ENCODE data around the gene RASSF10. TPM values are rescaled to one million over a fixed set of nuclear protein-coding genes. Genes with fewer than 3 reads are reported as not detected.

RASSF10 gene
- total and polyA plus RNA-seq, 9 donors: 0.20 to 1.6 (median 0.41) TPM

DNA sequence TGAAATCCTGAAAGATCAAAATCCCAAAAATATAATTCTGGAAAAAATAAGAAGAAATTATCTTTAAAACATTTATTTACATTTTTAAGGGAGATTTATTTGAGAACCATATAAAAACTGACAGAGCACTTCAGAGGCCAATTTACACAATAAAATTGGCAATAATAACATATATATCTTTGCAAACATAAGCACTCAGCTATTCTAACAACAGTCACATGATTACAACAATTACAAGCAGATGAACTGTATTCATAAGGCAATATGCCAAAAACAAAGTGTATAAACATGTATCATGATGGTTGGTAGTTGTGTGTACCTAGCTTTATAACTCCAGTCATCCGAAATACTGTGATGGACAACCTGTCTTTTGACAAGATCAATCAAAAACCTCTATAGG, 17.7 kb upstream of the RASSF10 start:
- DNase-seq: peak; percentile 11
- H3K27me3 ChIP-seq (ENCODE audit: control insufficient read depth, insufficient read depth, low read length): no peaks in the 10 kb centered on the region
- H3K27ac ChIP-seq (ENCODE audit: low read length): no peak overlapping the region
- H3K4me3 ChIP-seq (ENCODE audit: low read length): no peak overlapping the region
- no peaks in the 10 kb centered on the region for H3K36me3 ChIP-seq (ENCODE audit: control insufficient read depth, insufficient read depth, low read length)
- H3K4me1 ChIP-seq (ENCODE audit: control insufficient read depth, insufficient read depth, low read length): no peaks in the 10 kb centered on the region
- WGBS (ENCODE audit: insufficient coverage): no CpG with 5 or more reads among the region's 1 CpG
- H3K9me3 ChIP-seq (replicated peaks; ENCODE audit: control insufficient read depth, low read depth, low read length): no peaks in the 10 kb centered on the region

DNA sequence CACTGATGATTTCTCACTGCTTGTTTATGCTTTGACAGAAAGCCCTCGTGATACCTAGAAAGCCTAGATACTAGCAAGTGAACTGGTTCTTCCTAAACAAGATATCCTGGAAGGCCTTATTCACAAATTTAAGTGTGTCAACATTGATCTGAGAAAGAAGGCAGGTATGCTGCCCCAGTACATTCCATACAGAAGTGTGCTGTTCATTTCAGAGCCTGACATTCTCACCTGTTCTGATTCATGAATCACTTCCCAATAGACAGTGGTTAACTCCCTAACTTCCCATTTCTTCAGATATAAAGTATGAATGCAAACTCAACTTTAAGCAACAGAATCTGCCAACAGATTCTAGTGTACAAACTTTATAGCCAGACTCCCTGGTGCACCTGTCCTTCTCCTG, 15.5 kb upstream of the RASSF10 start:
- no CpG with 5 or more reads among the region's 1 CpG for WGBS (ENCODE audit: insufficient coverage)
- H3K27me3 ChIP-seq (ENCODE audit: control insufficient read depth, insufficient read depth, low read length): no peaks in the 10 kb centered on the region
- H3K4me3 ChIP-seq (ENCODE audit: low read length): no peak overlapping the region
- H3K36me3 ChIP-seq (ENCODE audit: control insufficient read depth, insufficient read depth, low read length): no peaks in the 10 kb centered on the region
- H3K27ac ChIP-seq (ENCODE audit: low read length): no peak overlapping the region
- DNase-seq: no peak
- no peaks in the 10 kb centered on the region for H3K4me1 ChIP-seq (ENCODE audit: control insufficient read depth, insufficient read depth, low read length)
- no peaks in the 10 kb centered on the region for H3K9me3 ChIP-seq (replicated peaks; ENCODE audit: control insufficient read depth, low read depth, low read length)

- no peak overlapping the region for H3K27ac ChIP-seq (ENCODE audit: low read length)
- no peaks in the 10 kb centered on the region for H3K36me3 ChIP-seq (ENCODE audit: control insufficient read depth, insufficient read depth, low read length)
- no peaks in the 10 kb centered on the region for H3K9me3 ChIP-seq (replicated peaks; ENCODE audit: control insufficient read depth, low read depth, low read length)
- no peak for DNase-seq
- no peak overlapping the region for H3K4me3 ChIP-seq (ENCODE audit: low read length)
- no CpG with 5 or more reads among the region's 2 CpGs for WGBS (ENCODE audit: insufficient coverage)
- no peaks in the 10 kb centered on the region for H3K27me3 ChIP-seq (ENCODE audit: control insufficient read depth, insufficient read depth, low read length)
- H3K4me1 ChIP-seq (ENCODE audit: control insufficient read depth, insufficient read depth, low read length): no peaks in the 10 kb centered on the region
These were observed 14.6 kb upstream of the RASSF10 start for GRCh38 chr11:12994476-12994875.

- no peaks in the 10 kb centered on the region for H3K27me3 ChIP-seq (ENCODE audit: control insufficient read depth, insufficient read depth, low read length)
These were observed 13.9 kb upstream of the RASSF10 start for GRCh38 chr11:12995188-12995587.

DNA sequence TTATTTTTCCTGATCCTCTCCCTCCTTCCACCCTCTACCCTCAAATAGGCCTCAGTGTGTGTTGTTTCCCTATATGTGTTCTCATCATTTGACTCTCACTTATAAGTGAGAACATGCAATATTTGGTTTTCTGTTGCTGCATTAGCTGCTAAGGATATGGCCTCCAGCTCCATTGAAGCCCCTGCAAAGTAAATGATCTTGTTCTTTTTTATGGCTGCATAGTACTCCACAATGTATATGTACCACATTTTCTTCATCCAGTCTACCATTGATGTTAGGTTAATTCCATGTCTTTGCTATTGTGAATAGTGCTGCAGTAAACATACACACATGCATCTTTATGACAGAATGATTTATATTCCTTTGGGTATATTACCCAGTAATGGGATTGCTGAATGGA, 13.3 kb upstream of the RASSF10 start:
- DNase-seq: no peak
- Histone ChIP-seq H3K4me1 (ENCODE audit: control insufficient read depth, insufficient read depth, low read length) (no peaks in the 10 kb centered on the region), H3K4me3 (ENCODE audit: low read length) (no peak overlapping the region)

More at GRCh38 chr11:12995188-12995587, 13.9 kb upstream of the RASSF10 start:
- Histone ChIP-seq H3K36me3 (ENCODE audit: control insufficient read depth, insufficient read depth, low read length) (no peaks in the 10 kb centered on the region), H3K4me1 (ENCODE audit: control insufficient read depth, insufficient read depth, low read length) (no peaks in the 10 kb centered on the region), H3K9me3 (replicated peaks; ENCODE audit: control insufficient read depth, low read depth, low read length) (no peaks in the 10 kb centered on the region), H3K4me3 (ENCODE audit: low read length) (no peak overlapping the region), H3K27ac (ENCODE audit: low read length) (no peak overlapping the region)
- peak; percentile 61 for DNase-seq

DNA sequence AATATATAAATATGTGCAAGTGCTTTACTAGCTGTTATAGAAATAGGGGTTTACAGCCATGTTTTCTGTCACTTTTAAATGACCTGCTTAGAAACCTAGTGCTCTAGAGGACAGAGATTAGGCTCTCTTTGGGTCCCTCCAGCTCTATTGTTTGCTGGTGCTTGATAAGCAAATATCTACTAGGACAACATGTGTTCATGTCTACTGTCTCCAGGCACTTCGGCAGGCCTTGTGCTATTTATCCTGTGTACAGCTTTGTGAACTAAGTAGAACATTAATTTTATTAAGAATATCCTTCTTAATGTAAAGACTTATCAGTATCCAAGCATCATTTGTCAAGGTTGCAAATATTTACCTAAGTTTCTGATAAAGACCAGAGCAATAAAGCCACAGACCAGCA, 11.9 kb upstream of the RASSF10 start:
- DNase-seq: no peak
- Histone ChIP-seq H3K27ac (ENCODE audit: low read length) (no peak overlapping the region), H3K4me3 (ENCODE audit: low read length) (no peak overlapping the region), H3K36me3 (ENCODE audit: control insufficient read depth, insufficient read depth, low read length) (no peaks in the 10 kb centered on the region), H3K9me3 (replicated peaks; ENCODE audit: control insufficient read depth, low read depth, low read length) (no peaks in the 10 kb centered on the region), H3K27me3 (ENCODE audit: control insufficient read depth, insufficient read depth, low read length) (no peaks in the 10 kb centered on the region), H3K4me1 (ENCODE audit: control insufficient read depth, insufficient read depth, low read length) (no peaks in the 10 kb centered on the region)
- WGBS (ENCODE audit: insufficient coverage): no CpG with 5 or more reads among the region's 1 CpG

More for the DNA sequence above, 13.3 kb upstream of the RASSF10 start:
- Histone ChIP-seq H3K27me3 (ENCODE audit: control insufficient read depth, insufficient read depth, low read length) (no peaks in the 10 kb centered on the region), H3K27ac (ENCODE audit: low read length) (no peak overlapping the region), H3K36me3 (ENCODE audit: control insufficient read depth, insufficient read depth, low read length) (no peaks in the 10 kb centered on the region), H3K9me3 (replicated peaks; ENCODE audit: control insufficient read depth, low read depth, low read length) (no peaks in the 10 kb centered on the region)

DNA sequence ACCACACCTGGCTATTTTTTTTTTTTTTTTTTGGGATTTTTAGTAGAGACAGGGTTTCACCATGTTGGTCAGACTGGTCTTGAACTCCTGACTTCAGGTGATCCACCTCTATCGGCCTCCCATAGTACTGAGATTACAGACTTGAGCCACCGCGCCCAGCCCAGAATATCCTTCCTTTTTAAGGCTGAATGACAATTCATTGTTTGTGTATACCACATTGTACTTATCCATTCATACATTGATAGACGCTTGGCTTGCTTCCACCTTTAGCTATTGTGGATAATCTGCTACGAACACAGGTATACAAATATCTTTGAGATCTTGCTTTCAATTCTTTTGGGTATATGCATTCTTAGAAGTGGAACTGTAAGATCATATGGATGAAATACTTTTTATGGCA, 10.8 kb upstream of the RASSF10 start:
- H3K4me1 ChIP-seq (ENCODE audit: control insufficient read depth, insufficient read depth, low read length): no peaks in the 10 kb centered on the region
- H3K27ac ChIP-seq (ENCODE audit: low read length): no peak overlapping the region
- no peaks in the 10 kb centered on the region for H3K27me3 ChIP-seq (ENCODE audit: control insufficient read depth, insufficient read depth, low read length)
- no peaks in the 10 kb centered on the region for H3K36me3 ChIP-seq (ENCODE audit: control insufficient read depth, insufficient read depth, low read length)
- no peak overlapping the region for H3K4me3 ChIP-seq (ENCODE audit: low read length)
- 93% methylated on average over 3 of the region's 5 CpGs for WGBS (ENCODE audit: insufficient coverage)
- no peaks in the 10 kb centered on the region for H3K9me3 ChIP-seq (replicated peaks; ENCODE audit: control insufficient read depth, low read depth, low read length)
- no peak for DNase-seq

GRCh38 chr11:12999597-12999996, 9.5 kb upstream of the RASSF10 start:
- no peak for DNase-seq
- no peaks in the 10 kb centered on the region for H3K36me3 ChIP-seq (ENCODE audit: control insufficient read depth, insufficient read depth, low read length)
- WGBS (ENCODE audit: insufficient coverage): no CpG with 5 or more reads among the region's 7 CpGs
- H3K4me3 ChIP-seq (ENCODE audit: low read length): no peak overlapping the region
- H3K27me3 ChIP-seq (ENCODE audit: control insufficient read depth, insufficient read depth, low read length): no peaks in the 10 kb centered on the region
- no peaks in the 10 kb centered on the region for H3K4me1 ChIP-seq (ENCODE audit: control insufficient read depth, insufficient read depth, low read length)
- H3K9me3 ChIP-seq (replicated peaks; ENCODE audit: control insufficient read depth, low read depth, low read length): no peaks in the 10 kb centered on the region
- H3K27ac ChIP-seq (ENCODE audit: low read length): no peak overlapping the region

GRCh38 chr11:13000116-13000515, 9.0 kb upstream of the RASSF10 start:
- no CpG with 5 or more reads among the region's 3 CpGs for WGBS (ENCODE audit: insufficient coverage)
- no peak for DNase-seq
- Histone ChIP-seq H3K4me3 (ENCODE audit: low read length) (no peak overlapping the region), H3K27me3 (ENCODE audit: control insufficient read depth, insufficient read depth, low read length) (peaks cover 2% of the 10 kb centered on the region), H3K4me1 (ENCODE audit: control insufficient read depth, insufficient read depth, low read length) (no peaks in the 10 kb centered on the region), H3K9me3 (replicated peaks; ENCODE audit: control insufficient read depth, low read depth, low read length) (no peaks in the 10 kb centered on the region), H3K27ac (ENCODE audit: low read length) (no peak overlapping the region), H3K36me3 (ENCODE audit: control insufficient read depth, insufficient read depth, low read length) (no peaks in the 10 kb centered on the region)

DNA sequence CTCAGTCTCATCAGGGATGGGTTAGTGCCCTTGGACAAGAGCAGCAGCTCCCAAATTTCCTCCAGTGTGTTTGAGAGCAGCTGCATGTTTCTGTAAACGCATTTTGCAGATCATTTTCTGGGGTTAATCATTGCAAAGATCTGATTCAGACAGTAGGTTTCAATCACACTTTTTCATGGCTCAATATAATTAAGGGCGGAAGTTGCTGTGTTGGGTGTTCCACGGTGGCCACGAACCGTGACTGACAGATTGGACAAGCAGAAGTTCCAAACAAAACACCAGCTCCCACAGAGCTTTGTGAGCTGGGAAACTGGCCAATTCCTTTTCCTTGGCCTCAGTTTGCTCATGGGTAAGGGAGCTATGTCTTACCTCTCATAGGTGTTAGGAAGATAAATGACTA, 8.4 kb upstream of the RASSF10 start:
- H3K27ac ChIP-seq (ENCODE audit: low read length): no peak overlapping the region
- H3K4me3 ChIP-seq (ENCODE audit: low read length): no peak overlapping the region
- H3K36me3 ChIP-seq (ENCODE audit: control insufficient read depth, insufficient read depth, low read length): no peaks in the 10 kb centered on the region
- H3K4me1 ChIP-seq (ENCODE audit: control insufficient read depth, insufficient read depth, low read length): no peaks in the 10 kb centered on the region
- H3K27me3 ChIP-seq (ENCODE audit: control insufficient read depth, insufficient read depth, low read length): peaks cover 2% of the 10 kb centered on the region
- no peaks in the 10 kb centered on the region for H3K9me3 ChIP-seq (replicated peaks; ENCODE audit: control insufficient read depth, low read depth, low read length)
- WGBS (ENCODE audit: insufficient coverage): 57% methylated on average over 1 of the region's 5 CpGs
- no peak for DNase-seq

DNA sequence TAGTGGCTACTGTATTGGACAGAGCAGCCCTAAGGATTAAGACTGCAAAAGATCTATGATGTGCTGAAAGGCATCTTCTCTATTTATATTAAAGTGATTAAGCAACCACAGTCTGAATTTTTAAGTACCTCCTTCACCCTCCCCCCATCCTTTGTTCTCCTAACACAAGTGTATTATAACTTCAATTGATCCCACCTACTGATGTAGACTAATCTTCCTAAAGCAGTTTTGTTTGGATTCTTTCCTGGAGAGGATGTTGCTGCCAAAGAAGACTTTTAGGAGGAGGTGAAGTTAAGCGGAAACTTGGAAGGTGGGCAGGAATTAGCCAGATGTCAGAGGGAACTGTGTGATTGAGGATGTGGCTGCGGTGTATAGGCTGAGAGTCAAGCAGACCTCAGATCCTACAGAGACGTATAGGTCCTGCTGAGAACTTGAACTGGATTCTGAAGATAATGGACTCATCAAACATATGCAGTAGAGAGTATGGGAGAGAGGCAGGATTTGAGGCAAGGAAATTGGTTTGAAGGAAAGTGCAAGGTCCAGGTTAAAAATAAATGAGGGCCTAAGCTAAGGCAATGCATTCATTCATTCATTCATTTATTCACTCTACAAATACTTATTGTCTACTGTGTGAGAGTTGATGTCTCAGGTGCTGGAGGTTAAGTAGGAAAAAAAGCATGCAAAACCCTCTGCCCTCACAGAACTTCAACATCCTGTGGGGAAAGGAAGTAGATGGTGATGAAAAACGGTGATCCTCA, 5.2 kb upstream of the RASSF10 start:
- H3K27ac ChIP-seq (ENCODE audit: low read length): no peak overlapping the region
- H3K4me1 ChIP-seq (ENCODE audit: control insufficient read depth, insufficient read depth, low read length): peaks cover 5% of the 10 kb centered on the region
- DNase-seq: peak; percentile 29
- peaks cover 3% of the 10 kb centered on the region for H3K9me3 ChIP-seq (replicated peaks; ENCODE audit: control insufficient read depth, low read depth, low read length)
- no peak overlapping the region for H3K4me3 ChIP-seq (ENCODE audit: low read length)
- WGBS (ENCODE audit: insufficient coverage): 33% methylated on average over 4 of the region's 4 CpGs
- peaks cover 27% of the 10 kb centered on the region for H3K27me3 ChIP-seq (ENCODE audit: control insufficient read depth, insufficient read depth, low read length)
- no peaks in the 10 kb centered on the region for H3K36me3 ChIP-seq (ENCODE audit: control insufficient read depth, insufficient read depth, low read length)
